Muscle layer of duodenum (tissue), 2 donors: Measurements from ENCODE around the gene ADAT3.
A peak's percentile ranks its signal among the peaks of the same experiment; 100 is the strongest.

Experiments used
- H3K27ac ChIP-seq: one replicate; pipeline ENCODE4 v1.7.0; 2013; ENCODE audit warnings: mild to moderate bottlenecking, low read length
- H3K27me3 ChIP-seq: one replicate; pipeline ENCODE4 v1.7.0; 2013; ENCODE audit warnings: low read depth, mild to moderate bottlenecking, control low read depth, low read length
- H3K36me3 ChIP-seq, 2 donors: one replicate each; pipeline ENCODE4 v1.7.0; 2013; ENCODE audit warnings: low read length in 2 of 2, control low read depth in 1 of 2, mild to moderate bottlenecking in 1 of 2; ENCODE audit not compliant: insufficient read depth in 2 of 2, control insufficient read depth in 1 of 2
- H3K4me1 ChIP-seq, 2 donors: one replicate each; pipeline ENCODE4 v1.7.0; 2013; ENCODE audit warnings: low read length in 2 of 2, mild to moderate bottlenecking in 2 of 2, control low read depth in 1 of 2, moderate library complexity in 1 of 2; ENCODE audit not compliant: insufficient read depth in 2 of 2, control insufficient read depth in 1 of 2
- H3K4me3 ChIP-seq, 2 donors: one replicate each; pipeline ENCODE4 v1.7.0; 2013; ENCODE audit warnings: low read length in 2 of 2, low read depth in 1 of 2, mild to moderate bottlenecking in 1 of 2
- H3K9me3 ChIP-seq, 2 donors: one replicate each; pipeline ENCODE4 v1.7.0; 2013; ENCODE audit warnings: low read length in 2 of 2, control low read depth in 1 of 2, mild to moderate bottlenecking in 1 of 2; ENCODE audit not compliant: control insufficient read depth in 1 of 2
- donor health status: healthy.

Gene ADAT3

GRCh38 chr19:1905110-1905862 is at the start of gene ADAT3, which contains the start of gene SCAMP4:
ADAT3 (plus strand) TSS chr19:1905399; CDS start chr19:1912048, 6,649 bp downstream.
SCAMP4 (plus strand) TSS chr19:1905399; CDS start chr19:1915020, 9,621 bp downstream.
- peaks cover 0 to 14% of the 10 kb centered on the region in 2 donors for H3K4me1 ChIP-seq
- peaks cover 0 to 4% of the 10 kb centered on the region in 2 donors for H3K36me3 ChIP-seq

DNA sequence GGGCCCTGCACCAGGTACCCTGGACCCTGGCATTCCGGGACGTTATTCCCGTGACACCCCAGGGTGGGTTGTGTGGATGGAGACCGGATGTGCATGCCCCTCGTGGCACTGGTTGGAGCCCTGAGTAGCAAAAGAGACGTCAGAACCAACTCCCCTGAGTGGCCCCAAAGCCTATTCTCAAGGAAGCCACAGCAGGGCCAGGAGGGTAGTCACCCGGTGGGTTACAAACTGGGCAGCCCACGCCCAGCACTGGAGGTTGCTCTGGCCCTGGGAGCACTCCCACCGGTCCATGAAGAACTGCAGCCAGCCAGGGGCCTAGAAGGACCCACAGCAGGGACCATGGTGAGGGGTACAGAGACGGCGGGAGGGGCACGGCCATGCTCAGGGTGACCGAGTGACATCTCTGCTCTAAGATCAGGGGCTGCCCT is 49.4 kb upstream of the ADAT3 start:
- H3K27me3 ChIP-seq = no peaks in the 10 kb centered on the region
- peak overlapping the region; percentile 92 for H3K27ac ChIP-seq
- H3K4me1 ChIP-seq = peaks cover 21 to 94% of the 10 kb centered on the region in 2 donors
- peak overlapping the region; percentile 46 to 66 for H3K4me3 ChIP-seq
- no peaks in the 10 kb centered on the region for H3K36me3 ChIP-seq
- no peaks in the 10 kb centered on the region for H3K9me3 ChIP-seq

More at GRCh38 chr19:1905110-1905862, at the start of gene ADAT3, which contains the start of gene SCAMP4:
- Histone ChIP-seq H3K9me3 (no peaks in the 10 kb centered on the region), H3K27me3 (no peaks in the 10 kb centered on the region), H3K27ac (peak within 1 kb of the TSS; percentile 62), H3K4me3 (peak within 1 kb of the TSS; percentile 56 to 71)

DNA sequence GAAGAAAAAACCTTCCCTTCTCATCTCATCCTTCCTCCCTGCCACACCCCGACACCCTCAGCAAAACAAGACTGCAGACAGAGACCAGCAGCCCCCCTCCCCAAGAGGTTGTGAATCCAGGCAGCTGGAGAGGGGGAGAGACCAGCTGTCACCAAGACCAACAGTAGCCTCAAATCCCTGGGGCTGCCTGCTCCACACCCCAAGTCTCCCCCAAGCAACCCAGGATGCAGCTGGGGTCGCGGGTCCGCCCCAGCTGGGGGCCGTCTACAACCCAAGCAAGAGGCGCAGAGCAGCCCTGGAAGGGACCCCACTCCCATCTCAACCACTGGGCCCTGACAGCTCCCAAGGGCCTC is 48.9 kb upstream of the ADAT3 start:
- peaks cover 21 to 98% of the 10 kb centered on the region in 2 donors for H3K4me1 ChIP-seq
- H3K9me3 ChIP-seq = no peaks in the 10 kb centered on the region
- H3K36me3 ChIP-seq = no peaks in the 10 kb centered on the region
- peak overlapping the region; percentile 92 for H3K27ac ChIP-seq
- no peaks in the 10 kb centered on the region for H3K27me3 ChIP-seq
- peak overlapping the region; percentile 46 to 66 for H3K4me3 ChIP-seq

- Histone ChIP-seq H3K27ac (peak overlapping the region; percentile 92), H3K4me1 (peaks cover 21 to 98% of the 10 kb centered on the region in 2 donors), H3K27me3 (no peaks in the 10 kb centered on the region), H3K4me3 (peak overlapping the region; percentile 46 to 66), H3K36me3 (no peaks in the 10 kb centered on the region), H3K9me3 (no peaks in the 10 kb centered on the region)
Observed at GRCh38 chr19:1856698-1857603, 48.2 kb upstream of the ADAT3 start.

GRCh38 chr19:1857648-1858326 is 47.4 kb upstream of the ADAT3 start:
- Histone ChIP-seq H3K4me3 (peak overlapping the region in 1 of 2 donors; percentile 66), H3K9me3 (no peaks in the 10 kb centered on the region), H3K4me1 (peaks cover 21 to 92% of the 10 kb centered on the region in 2 donors), H3K36me3 (no peaks in the 10 kb centered on the region), H3K27ac (peak overlapping the region; percentile 80), H3K27me3 (no peaks in the 10 kb centered on the region)

GRCh38 chr19:1858412-1859081 is 46.7 kb upstream of the ADAT3 start:
- Histone ChIP-seq H3K4me3 (peak overlapping the region in 1 of 2 donors; percentile 77), H3K27me3 (no peaks in the 10 kb centered on the region), H3K27ac (peak overlapping the region; percentile 80), H3K36me3 (no peaks in the 10 kb centered on the region), H3K4me1 (peaks cover 21 to 85% of the 10 kb centered on the region in 2 donors), H3K9me3 (no peaks in the 10 kb centered on the region)

GRCh38 chr19:1859331-1859781 is 45.8 kb upstream of the ADAT3 start:
- Histone ChIP-seq H3K36me3 (no peaks in the 10 kb centered on the region), H3K9me3 (no peaks in the 10 kb centered on the region), H3K4me1 (peaks cover 21 to 78% of the 10 kb centered on the region in 2 donors), H3K27me3 (no peaks in the 10 kb centered on the region), H3K27ac (peak overlapping the region; percentile 5), H3K4me3 (peak overlapping the region in 1 of 2 donors; percentile 77)

DNA sequence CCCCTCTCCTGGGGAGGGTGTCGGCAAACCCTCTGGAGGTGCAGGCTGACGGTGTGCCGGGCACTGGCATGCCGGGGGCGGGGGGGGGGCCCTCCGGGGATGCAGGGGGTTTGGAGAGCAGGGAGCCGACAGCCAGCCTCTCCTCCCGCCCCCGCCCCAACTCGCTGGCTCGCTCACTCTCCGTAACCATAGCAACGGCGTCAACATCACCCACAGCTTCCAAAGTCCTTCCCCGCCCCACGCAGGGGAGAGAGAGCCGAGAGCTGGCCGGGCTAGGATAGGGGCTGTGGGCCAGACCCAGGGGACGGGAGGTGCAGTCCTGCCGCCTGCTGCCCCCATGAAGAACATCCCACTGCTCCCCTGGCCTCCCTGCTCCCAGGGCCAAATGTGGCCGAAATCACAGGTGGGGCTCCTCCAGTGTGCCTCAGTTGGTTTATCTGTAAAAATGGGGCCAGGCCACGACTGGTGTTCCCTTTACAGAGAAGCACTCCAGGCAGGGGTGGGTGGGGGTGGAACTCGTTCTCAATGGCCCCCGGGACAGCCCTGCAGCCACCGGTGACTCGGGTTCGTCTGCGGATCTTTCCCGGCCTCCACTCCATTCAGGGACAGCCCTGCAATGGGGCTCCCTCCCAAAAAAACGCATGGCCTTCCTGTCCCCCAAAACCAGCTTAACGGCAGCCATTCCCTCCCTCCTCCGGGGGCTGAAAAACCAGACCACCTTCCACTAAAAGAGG is 45.0 kb upstream of the ADAT3 start:
- Histone ChIP-seq H3K36me3 (no peaks in the 10 kb centered on the region), H3K27ac (peak overlapping the region; percentile 45), H3K27me3 (no peaks in the 10 kb centered on the region), H3K4me3 (peak overlapping the region in 1 of 2 donors; percentile 77), H3K4me1 (peaks cover 17 to 75% of the 10 kb centered on the region in 2 donors), H3K9me3 (no peaks in the 10 kb centered on the region)

DNA sequence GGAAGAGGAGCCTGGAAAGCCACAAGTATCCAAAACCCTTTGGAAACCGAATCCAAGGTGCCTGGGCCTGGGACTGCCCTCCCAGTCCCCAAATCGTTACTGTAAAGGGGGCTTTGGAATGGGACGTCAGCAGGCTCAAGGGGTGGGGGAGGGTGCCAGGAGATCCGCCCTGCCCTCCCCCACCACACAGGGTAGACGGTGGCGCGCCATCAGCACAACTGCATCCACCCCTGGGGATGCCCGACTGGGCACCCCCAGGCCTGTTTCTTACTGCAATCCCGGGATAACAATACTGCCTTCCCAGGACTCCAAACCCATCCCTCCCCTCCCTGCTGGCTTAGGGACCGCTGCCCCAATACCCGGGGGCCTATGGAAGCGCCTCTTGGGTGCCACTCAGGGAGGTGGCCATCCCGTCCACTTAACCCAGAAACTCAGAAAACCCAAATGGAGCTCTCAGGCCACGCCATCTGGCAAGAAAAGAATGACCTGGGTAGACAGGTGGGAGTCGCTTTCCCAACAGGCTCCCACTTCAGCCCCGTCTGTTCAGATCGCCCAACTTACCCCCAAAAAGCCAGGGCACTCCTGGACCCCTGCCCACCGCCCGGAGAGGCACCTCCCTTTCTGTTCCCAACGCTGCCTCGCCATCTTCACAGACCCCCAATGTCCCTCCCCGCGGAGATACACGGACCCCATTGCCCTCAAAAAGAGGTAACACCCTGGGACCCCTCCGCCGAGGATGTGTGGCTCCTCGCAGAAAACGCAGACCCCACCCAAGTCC is 44.2 kb upstream of the ADAT3 start:
- H3K9me3 ChIP-seq = no peaks in the 10 kb centered on the region
- H3K36me3 ChIP-seq = no peaks in the 10 kb centered on the region
- H3K27ac ChIP-seq = peak overlapping the region; percentile 56
- H3K27me3 ChIP-seq = no peaks in the 10 kb centered on the region
- peaks cover 11 to 68% of the 10 kb centered on the region in 2 donors for H3K4me1 ChIP-seq
- H3K4me3 ChIP-seq = peak overlapping the region; percentile 63 to 77
